Left cardiac atrium (tissue), 4 donors: ENCODE results near the gene CCNI. TPM values are rescaled to one million over a fixed set of nuclear protein-coding genes. Genes with fewer than 3 reads are reported as not detected.
A peak's percentile ranks its signal among the peaks of the same experiment; 100 is the strongest.
"Not testable (repeated sequence)": the region's sequence is repeated elsewhere in the genome, so short reads cannot be mapped to it uniquely, and the experiment has no call there.

Experiments used
- ATAC-seq, 2 donors: fragments of 200-7000 bp; cut with Tn5 transposase; one replicate each; pipeline ENCODE4 v1.9.1; 2020; ENCODE audit warnings: mild to moderate bottlenecking in 2 of 2, moderate library complexity in 2 of 2
- DNase-seq: peaks from one replicate; pipeline ENCODE4 v3.0.0-alpha.2; 2020
- intact Hi-C, 2 donors: fragments of 100-400 bp; cut with DNase I; formaldehyde crosslinking; loops; one replicate each; pipeline versions ENCODE4 v1.14.1 to v1.15.1; 2022 to 2023
- total RNA-seq, 2 donors: library from RNA; stranded (reverse); fragmentation: NEBNext Ultra II Directional; extraction: Animal tissue kit (Norgen Biotek cat#: 25700); gene quantifications; one replicate each; pipeline ENCODE4 v1.2.1, GENCODE V29; 2021
- donor health status: DM: no; HTN: yes; CAD: no.
- donor health status: DM: no; HTN: yes; CAD: no; lungs with severe emphysema.
- donor health status: DM: yes; HTN: yes; CAD: no.
- donor health status: Dilated cardiomyopathy.

The CCNI gene
- total RNA-seq, 2 donors from 2014 or later = 255 to 307 TPM

DNA sequence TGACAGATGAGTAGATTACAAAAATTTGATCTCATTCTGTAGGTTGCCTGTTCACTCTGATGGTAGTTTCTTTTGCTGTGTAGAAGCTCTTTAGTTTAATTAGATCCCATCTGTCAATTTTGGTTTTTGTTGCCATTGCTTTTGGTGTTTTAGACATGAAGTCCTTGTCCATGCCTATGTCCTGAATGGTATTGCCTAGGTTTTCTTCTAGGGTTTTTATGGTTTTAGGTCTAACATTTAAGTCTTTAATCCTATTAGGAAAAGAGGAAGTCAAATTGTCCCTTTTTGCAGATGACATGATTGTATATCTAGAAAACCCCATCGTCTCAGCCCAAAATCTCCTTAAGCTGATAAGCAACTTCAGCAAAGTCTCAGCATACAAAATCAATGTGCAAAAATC, 11.2 kb upstream of the CCNI start:
- intact Hi-C loops, DNase-seq, ATAC-seq: not testable (repeated sequence)

DNA sequence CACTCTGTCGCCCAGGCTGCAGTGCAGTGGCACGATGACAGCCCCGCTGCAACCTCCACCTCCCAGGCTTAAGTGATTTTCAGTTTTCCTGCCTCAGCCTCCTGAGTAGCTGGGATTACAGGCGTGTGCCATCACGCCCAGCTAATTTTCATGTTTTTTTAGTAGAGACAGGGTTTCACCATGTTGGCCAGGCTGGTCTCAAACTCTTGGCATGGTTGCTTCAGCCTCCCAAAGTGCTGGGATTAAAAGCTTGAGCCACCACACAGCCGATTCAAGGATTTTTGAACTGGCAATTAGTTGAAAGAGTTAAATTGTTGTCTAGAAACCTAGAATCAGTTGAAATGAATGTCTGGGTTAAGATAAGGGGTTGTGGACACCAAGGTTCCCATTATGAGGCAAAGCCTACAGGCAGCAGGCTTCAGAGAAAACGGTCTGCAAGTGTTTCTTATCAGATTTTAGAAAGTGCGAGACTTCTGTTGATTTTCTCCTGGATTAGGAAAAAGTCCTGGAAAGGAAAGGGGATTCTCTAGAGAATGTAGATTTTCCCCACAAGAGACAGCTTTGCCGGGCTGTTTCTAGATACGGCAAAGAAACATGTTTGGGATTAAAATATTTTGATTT, 8.3 kb upstream of the CCNI start:
- DNase-seq (no peak), ATAC-seq (no peak)
- intact Hi-C loops = no loop called here

DNA sequence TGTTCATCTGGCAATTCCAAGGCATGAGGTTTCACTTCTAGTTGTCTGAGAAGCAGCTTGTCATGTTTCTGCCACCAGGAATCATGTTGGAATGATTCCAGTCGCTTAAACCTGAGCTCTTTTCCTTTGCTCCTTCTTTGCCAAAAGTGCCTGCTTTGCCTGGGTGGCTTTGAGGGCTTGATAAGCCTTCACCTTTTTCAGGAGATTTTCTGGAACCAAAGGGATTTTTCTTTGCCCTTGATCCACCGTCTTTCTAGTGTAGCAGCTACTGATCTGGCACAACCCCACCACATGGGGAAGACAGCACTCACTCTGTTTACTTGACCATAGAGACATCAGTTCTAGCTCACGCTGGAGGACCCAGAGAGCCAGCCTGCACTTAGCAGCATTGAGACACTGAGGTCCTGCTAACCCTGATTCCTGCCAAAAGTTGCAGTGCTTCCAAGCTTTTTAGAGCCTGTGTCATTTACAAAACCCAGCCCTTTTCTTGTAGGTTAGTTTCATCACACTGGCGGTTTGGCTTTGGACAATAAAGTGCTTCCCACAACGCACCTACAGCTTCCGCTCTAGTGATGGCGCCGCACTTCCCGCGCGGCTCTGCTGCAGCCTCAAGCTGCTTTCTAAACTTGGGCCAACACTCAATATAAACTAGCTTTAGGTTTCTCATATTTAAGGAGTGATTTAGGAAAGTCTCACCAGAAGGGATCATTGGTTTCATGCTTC, 7.3 kb upstream of the CCNI start:
- intact Hi-C loops = no loop called here
- no peak for DNase-seq
- ATAC-seq = no peak

DNA sequence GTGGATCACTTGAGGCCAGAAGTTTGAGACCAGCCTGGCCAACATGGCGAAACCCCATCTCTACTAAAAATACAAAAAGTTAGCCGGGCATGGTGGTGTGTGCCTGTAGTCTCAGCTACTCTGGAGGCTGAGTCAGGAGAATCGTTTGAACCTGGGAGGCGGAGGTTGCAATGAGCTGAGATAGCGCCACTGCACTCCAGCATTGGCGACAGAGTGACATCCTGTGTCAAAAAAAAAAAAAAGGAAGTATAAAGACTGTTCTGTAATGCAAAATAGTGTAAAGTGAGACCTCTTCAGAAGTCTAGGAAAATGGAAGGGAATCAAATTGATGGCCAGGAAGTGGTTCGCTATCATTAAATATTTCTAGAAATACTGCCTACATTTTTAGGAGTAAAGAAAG, 5.0 kb upstream of the CCNI start:
- DNase-seq, ATAC-seq, intact Hi-C loops: not testable (repeated sequence)

DNA sequence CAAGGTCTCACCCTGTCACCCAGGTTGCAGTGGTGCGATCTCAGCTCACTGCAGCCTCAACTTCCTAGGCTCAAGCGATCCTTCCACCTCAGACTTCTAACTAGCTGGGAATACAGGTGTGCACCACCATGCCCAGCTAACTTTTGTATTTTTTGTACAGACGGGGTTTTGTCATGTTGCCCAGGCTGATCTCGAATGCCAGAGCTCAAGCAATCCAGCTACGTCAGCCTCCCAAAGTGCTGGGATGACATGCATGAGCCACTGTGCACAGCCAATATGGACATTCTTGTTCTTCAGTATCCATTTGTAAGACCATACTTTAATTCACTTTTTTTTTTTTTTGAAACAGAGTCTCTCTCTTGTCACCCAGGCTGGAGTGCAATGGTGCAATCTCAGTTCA, 3.5 kb upstream of the CCNI start:
- ATAC-seq (no peak), DNase-seq (no peak)
- intact Hi-C loops = no loop called here

DNA sequence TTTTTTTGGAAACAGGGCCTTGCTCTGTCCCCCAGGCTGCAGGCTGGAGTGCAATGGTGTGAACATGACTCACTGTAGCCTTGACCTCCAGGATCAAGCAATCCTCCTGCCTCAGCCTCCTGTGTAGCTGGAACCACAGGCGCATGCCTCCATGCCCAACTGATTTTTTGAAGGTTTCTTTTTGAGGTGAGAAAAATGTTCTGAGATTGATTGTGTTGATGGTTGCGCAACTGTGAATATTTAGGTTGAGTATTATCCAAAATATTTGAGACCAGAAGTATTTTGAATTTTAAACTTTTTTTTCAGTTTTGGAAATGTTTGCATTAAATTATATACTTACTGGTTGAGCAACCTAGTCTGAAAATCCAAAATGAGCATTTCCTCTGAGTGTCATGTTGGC, 2.6 kb upstream of the CCNI start:
- ATAC-seq (no peak), DNase-seq (no peak)
- intact Hi-C loops = no loop called here

DNA sequence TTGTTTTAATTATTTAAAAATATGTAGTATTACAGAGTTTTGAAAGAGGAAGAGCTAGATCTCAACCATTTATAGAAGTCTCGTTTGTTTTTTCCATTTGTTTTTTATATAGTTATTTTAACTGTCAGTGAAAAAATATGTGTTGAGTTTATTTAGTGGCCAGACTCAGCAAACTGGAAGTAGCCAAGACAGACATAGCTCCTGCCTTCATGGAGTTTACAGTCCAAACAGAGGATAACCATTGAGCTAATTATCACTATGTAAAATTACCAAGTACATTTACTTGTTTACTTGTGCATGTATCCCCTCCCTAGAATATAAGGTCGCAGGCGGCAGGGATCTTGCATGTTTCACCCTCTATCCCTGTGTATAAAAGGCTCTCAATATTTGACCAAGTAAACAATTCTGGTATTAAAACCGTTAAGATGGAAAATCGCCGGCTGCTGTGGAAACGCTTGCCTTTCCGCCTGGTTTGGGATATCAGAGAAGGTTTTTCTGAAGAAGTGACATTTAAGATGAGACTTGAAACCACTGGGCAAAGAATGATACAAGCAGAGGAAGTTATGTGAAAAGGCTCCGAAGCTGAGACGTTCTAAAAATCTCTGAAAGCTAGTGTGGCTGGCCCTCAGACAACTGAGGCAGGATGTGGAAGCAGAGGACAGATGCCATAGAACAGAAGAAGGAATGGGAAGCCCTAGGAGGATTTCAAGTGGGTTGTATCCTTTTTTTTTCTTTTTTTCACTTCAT, 1.3 kb upstream of the CCNI start:
- no peak for ATAC-seq
- no peak for DNase-seq
- intact Hi-C loops = no loop called here

DNA sequence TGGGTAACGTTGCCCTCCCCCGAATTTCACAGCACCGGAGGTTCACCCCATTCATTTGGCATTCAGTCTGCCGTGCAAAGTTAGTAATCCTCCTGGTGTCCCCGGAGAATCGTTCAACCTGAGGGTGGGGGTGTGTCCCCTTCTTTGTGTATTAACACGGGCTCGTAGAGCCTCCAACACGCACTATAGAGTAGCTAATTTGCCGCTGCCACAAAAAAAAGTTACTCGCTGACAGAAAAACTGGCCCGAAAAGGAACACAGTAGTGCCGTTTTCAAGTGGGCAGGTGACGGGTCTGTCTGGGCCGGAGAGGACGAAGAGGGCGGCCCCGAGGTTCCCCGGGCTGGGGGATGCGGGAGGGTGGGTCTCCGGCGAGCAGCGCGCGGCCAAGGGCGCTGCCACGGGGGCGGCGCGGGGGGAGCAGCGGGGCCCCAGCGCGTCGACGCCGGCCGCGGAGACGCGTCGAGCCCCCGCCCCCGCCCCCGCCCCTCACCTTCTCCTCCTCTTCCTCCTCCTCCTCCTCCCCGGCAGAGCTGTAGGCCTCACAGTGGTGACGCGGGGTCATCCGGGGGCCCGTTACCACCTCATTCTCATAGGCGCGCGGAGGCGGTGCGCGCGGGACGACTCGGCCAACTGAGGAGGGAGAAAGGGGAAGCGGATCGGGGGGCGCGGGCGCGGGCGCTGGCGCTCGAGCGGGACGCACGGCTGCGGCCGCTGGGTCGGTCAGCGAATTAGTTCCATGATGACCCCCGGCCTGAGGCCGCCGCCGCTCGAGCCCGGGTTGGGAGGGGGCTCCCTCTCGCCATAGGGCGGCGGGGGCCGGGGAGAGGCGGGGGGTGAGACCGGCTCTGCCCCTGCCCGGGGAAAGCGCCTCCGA, 571 bp downstream of the CCNI start:
- intact Hi-C loops = no loop called here
- ATAC-seq (peak; percentile 83 to 86), DNase-seq (peak; percentile 85)

DNA sequence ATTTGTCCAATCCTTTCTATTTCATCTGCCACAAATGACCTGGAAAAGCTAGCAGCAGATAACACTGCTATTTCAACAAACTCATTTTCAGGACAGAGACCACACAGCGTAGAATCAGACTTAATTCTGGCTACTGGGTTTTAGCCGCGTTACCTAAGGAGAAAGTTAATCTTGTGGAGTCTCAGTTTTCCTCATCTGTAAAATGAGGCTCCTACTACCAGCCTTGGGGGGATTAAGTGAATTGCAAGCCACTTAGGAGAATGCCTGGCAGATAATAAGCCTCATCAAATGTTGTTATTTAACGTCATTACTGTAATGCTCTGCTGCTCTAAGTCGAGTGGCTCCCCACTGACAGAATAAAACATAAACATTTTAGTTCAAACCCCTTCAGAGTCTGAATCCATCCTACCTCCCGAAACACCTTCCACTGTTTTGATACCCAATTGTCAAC, 1.4 kb downstream of the CCNI start:
- no peak for ATAC-seq
- intact Hi-C loops = no loop called here
- DNase-seq = no peak

DNA sequence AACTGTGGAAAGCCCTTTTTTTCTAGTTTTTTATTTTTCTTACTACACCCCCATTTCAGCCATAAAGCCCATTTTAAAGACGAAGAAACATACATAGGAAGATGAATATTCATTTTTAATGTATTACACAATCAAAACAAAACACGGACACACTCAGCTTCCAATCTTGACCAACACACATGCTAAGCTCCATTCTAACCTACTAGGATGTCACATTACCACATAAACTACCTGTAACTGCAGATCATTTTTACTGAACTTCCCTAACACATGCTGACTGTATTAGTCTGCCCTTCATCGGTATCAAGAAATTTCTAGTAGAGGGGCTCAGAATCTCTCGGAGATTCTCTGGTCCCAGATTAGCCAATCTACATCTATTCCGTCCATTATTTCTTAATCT, 1.8 kb downstream of the CCNI start:
- intact Hi-C loops = no loop called here
- ATAC-seq (no peak), DNase-seq (no peak)

DNA sequence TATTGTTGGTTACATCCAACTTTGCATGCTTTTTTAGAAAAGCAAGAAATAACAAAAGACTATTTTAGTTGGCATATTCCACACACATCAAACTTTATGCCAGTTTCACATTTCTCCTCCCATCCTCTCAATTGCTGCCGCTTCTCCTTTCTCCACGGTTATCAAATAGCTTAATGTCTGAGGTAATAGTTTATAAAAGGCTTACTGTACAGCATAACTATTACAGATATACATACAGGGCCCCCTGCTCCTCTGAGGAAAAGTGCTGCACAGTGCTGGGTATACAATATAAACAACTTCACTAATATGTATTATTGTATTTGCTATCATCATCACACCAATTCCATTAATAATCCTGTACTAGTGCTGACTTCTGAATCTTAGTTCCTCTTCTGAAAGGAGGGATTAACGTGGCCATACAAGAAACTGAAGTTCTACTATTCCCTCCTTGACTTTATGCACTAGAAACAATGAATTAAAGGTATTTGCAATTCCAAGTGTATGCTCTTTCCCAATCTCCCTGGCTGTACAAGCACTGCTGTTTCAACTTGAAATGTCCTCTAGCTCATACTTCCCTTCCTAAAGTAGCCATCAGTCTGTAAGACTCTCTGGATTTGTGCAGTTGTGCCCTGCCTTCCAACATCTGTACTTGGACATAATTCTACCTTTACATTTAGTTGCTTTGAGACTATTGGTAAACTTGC, 2.5 kb downstream of the CCNI start:
- ATAC-seq = no peak
- DNase-seq = no peak
- intact Hi-C loops = no loop called here

DNA sequence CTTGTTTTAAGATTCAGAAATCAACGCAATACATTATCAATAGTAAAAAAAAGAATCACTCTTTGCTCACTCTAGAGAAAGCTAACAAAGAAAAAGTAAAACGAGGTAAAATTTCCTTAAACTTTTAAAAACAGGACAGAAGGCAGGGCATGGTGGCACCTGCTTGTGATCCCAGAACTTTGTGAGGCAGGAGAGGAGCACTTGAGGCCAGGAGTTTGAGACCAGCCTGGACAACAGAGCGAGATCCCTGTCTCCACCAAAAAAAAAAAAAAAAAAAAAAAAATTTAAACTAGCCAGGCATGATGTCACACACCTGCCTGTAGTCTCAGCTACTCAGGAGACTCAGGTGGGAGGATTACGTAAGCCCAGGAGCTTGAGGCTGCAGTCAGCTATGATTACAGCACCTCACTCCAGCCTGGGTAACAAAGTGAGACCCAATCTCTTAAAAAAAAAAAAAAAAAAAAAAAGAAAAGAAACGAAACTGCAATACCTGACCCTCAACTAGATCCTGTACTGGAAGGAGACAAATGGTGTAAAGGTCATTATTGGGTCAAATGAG, 3.5 kb downstream of the CCNI start:
- ATAC-seq (no peak), DNase-seq (no peak)
- intact Hi-C loops = no loop called here

DNA sequence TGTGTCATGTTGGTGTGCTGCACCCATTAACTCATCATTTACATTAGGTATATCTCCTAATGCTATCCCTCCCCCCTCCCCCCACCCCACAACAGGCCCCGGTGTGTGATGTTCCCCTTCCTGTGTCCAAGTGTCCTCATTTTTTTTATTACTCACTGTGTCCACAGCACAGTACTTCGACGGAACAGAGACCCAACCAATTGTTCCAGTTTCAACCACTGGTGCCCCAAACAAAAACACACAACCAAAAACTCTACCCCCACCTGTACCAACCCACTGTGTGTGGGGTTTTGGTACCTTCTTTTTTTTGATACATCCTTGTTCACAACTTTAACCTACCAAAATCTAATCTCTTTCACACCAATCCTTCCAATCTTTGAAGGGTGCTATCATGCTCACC, 6.3 kb downstream of the CCNI start:
- ATAC-seq, DNase-seq, intact Hi-C loops: not testable (repeated sequence)

DNA sequence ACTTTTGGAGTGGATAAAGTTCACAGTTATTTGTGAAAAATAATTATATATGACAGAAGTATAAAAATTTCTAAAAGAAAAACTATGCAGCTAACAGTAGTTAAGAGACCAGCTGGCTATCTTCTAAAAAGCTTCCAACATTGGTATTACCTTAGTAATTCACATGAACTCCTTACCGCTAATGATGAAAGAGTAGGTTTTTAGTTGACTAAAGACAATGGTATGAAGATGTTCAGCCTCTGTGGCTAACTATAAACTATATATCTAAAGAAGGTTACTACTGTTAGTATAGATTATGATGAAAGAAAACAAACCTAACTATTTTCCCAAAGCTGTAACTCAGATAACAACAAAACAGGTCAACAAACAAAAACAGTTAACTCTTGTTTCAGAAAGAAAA, 10.4 kb downstream of the CCNI start:
- DNase-seq = no peak
- intact Hi-C loops = no loop called here
- no peak for ATAC-seq

DNA sequence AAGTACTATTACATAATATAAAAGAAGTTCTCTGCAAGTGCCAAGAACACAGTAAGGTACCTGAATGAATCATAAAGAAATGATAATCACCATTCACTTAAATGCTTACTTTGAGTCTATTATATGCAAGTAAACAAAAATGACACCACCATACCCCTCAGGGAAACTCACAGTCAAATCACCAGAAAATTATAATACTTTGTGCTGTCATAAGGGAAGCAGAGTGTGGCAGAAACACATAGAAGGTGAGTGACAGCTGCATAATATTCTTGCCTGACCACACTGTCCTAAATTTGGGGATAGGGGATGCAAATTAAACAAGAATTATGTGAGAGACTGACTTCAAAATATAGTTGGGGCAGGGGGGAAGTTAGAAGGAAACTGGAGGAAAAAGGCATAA, 12.9 kb downstream of the CCNI start:
- DNase-seq (no peak), ATAC-seq (no peak)
- intact Hi-C loops = no loop called here

DNA sequence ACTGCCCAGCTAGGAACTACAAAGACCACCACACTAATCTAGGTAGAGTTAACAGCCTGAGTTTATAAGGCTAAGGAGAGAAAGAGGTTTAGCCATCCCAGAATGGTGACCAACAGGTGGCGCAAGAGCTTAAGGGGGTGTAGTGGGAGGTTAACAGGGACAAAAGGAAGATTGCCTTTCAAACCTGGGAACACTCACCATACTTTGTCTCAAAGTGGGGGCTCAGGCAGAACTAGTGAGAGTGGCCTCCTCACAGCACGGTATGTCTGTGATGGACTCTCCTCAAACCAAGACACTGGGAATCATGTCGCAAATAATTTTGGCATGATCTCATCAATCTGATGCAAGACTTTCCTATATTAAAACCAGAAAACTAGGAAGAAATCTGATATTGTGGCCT, 23.4 kb downstream of the CCNI start:
- ATAC-seq = peak in 1 of 2 donors; percentile 41
- intact Hi-C loops = no loop called here
- no peak for DNase-seq

DNA sequence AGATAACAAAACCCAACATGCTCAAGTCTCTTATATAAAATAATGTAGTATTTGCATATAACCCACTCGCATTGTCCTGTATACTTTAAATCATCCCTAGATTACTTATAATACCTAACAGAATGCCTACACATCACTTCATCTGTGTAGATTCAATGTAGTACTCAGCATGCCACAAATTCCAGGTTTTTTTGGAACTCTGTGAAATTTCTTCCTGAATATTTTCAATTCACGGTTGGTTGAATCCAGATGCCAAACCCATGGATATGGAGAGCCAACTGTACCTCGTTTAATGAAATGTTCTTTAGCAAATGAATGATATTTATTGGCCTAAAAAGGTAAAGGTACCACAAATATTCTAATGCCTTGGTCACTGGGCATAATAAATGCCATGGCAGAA, 24.8 kb downstream of the CCNI start:
- ATAC-seq = no peak
- no peak for DNase-seq
- intact Hi-C loops = no loop called here

DNA sequence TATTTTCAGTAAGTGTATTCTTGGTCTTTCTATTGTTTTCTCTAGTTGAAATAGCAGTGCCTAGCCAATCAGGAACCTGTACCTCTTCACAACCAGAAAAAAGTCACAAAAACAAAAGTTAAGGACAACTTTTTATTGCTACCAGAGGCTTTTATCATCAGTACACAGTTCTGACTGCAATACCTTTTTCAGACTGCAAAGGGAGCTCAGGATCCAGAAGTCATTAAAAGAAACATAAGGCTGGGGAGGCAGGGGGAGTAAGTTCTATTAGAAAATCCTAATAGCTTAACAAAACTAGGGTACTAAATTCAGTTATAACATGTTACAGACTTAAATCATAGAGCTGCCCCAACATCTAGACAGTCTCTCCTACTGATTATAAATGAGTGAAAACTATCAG, 28.8 kb downstream of the CCNI start:
- intact Hi-C loops = loop anchor here in 1 of 2 donors (5.0 to 10.0 kb wide), 2 partner anchors 160 to 532 kb away; no protein-coding TSS in a partner anchor

More for the DNA sequence above, 28.8 kb downstream of the CCNI start:
- ATAC-seq (no peak), DNase-seq (no peak)
